GM10847 (cell line): Measurements from ENCODE around the gene CEP170B.

Experiments used
- POLR2A ChIP-seq: IDR thresholded peaks from 2 replicates; pipeline ENCODE4 v1.6.1; 2011; ENCODE audit not compliant: insufficient read length; ENCODE audit errors: extremely low read depth

Gene CEP170B

GRCh38 chr14:104841730-104842129, 23.3 kb upstream of the CEP170B start:
- no peak for TF ChIP-seq POLR2A

GRCh38 chr14:104843006-104843405, 22.1 kb upstream of the CEP170B start:
- TF ChIP-seq POLR2A, result no peak

GRCh38 chr14:104843442-104844305, 21.4 kb upstream of the CEP170B start:
- no peak for TF ChIP-seq POLR2A

- no peak for TF ChIP-seq POLR2A
Observed at GRCh38 chr14:104844306-104845032, 20.6 kb upstream of the CEP170B start.

- no peak for TF ChIP-seq POLR2A
Observed at GRCh38 chr14:104845033-104845666, 19.9 kb upstream of the CEP170B start.

GRCh38 chr14:104845834-104846441, 19.1 kb upstream of the CEP170B start:
- TF ChIP-seq POLR2A, result no peak

- TF ChIP-seq POLR2A, result no peak
Observed at GRCh38 chr14:104852280-104852663, 12.8 kb upstream of the CEP170B start.

- TF ChIP-seq POLR2A, result no peak
Observed at GRCh38 chr14:104855532-104856090, 9.5 kb upstream of the CEP170B start.

- no peak for TF ChIP-seq POLR2A
Observed at GRCh38 chr14:104856157-104856868, 8.8 kb upstream of the CEP170B start.

- no peak for TF ChIP-seq POLR2A
Observed at GRCh38 chr14:104856869-104857860, 7.9 kb upstream of the CEP170B start.

- no peak for TF ChIP-seq POLR2A
Observed at GRCh38 chr14:104858811-104859426, 6.1 kb upstream of the CEP170B start.

- TF ChIP-seq POLR2A, result no peak
Observed at GRCh38 chr14:104859900-104860299, 5.2 kb upstream of the CEP170B start.

GRCh38 chr14:104860414-104860813, 4.7 kb upstream of the CEP170B start:
- TF ChIP-seq POLR2A, result no peak

- TF ChIP-seq POLR2A, result no peak
Observed at GRCh38 chr14:104863131-104863862, 1.8 kb upstream of the CEP170B start.
